HCT116 (cell line): ENCODE results near the gene GNPTG.

ENCODE experiments used
- EZH2 ChIP-seq: fragments of 200-600 bp; sonication (generic); IDR thresholded peaks from 2 replicates; pipeline ENCODE4 v1.6.1; 2017; ENCODE audit warnings: antibody characterized with exemption, mixed run types
- FOSL1 ChIP-seq: IDR thresholded peaks from 2 replicates; pipeline ENCODE4 v1.6.1; 2012; ENCODE audit warnings: low read depth
- POLR2A ChIP-seq: IDR thresholded peaks from 2 replicates; pipeline ENCODE4 v1.7.0; 2011; ENCODE audit warnings: borderline replicate concordance; ENCODE audit not compliant: insufficient read depth, insufficient read length; ENCODE audit errors: extremely low read depth
- POLR2AphosphoS5 ChIP-seq: IDR thresholded peaks from 2 replicates; pipeline ENCODE4 v1.6.1; 2011; ENCODE audit warnings: mild to moderate bottlenecking, low read depth, low read length, moderate library complexity
- REST ChIP-seq: IDR thresholded peaks from 2 replicates; pipeline ENCODE4 v1.6.1; 2012; ENCODE audit warnings: low read depth
- SP1 ChIP-seq: IDR thresholded peaks from 2 replicates; pipeline ENCODE4 v1.6.1; 2012; ENCODE audit warnings: low read depth
- TCF7L2 ChIP-seq: IDR thresholded peaks from 2 replicates; pipeline ENCODE4 v1.7.0; 2011; ENCODE audit warnings: borderline replicate concordance, inconsistent platforms; ENCODE audit not compliant: insufficient read depth, insufficient read length; ENCODE audit errors: extremely low read depth
- TF ChIP-seq, protein P1 (sequence below), 3 experiments: fragments of 200-600 bp in 1 of 3; sonication (generic) in 1 of 3; IDR thresholded peaks in 2 of 3; conservative IDR thresholded peaks in 1 of 3; 2 replicates each; pipeline ENCODE4 v1.5.1; 2012 to 2017; ENCODE audit warnings: low read depth in 2 of 3, low read length in 2 of 3, antibody characterized with exemption in 1 of 3, borderline replicate concordance in 1 of 3, control low read depth in 1 of 3, mild to moderate bottlenecking in 1 of 3, mixed read lengths in 1 of 3, mixed run types in 1 of 3, moderate library complexity in 1 of 3; ENCODE audit not compliant: insufficient read depth in 1 of 3
- TF ChIP-seq, protein P2 (sequence below): IDR thresholded peaks from 2 replicates; pipeline ENCODE4 v1.6.1; 2012

- no peak for TF ChIP-seq EZH2
- TF ChIP-seq, protein P1, sequence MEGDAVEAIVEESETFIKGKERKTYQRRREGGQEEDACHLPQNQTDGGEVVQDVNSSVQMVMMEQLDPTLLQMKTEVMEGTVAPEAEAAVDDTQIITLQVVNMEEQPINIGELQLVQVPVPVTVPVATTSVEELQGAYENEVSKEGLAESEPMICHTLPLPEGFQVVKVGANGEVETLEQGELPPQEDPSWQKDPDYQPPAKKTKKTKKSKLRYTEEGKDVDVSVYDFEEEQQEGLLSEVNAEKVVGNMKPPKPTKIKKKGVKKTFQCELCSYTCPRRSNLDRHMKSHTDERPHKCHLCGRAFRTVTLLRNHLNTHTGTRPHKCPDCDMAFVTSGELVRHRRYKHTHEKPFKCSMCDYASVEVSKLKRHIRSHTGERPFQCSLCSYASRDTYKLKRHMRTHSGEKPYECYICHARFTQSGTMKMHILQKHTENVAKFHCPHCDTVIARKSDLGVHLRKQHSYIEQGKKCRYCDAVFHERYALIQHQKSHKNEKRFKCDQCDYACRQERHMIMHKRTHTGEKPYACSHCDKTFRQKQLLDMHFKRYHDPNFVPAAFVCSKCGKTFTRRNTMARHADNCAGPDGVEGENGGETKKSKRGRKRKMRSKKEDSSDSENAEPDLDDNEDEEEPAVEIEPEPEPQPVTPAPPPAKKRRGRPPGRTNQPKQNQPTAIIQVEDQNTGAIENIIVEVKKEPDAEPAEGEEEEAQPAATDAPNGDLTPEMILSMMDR (IDR thresholded peaks at IDR 0.05 in 2 of 3, conservative IDR thresholded peaks at IDR 0.05 in 1 of 3; ENCODE audit: borderline replicate concordance in 1 of 3, insufficient read depth in 1 of 3, low read depth in 2 of 3, low read length in 2 of 3), result peak in 1 of 3 experiments; percentile 13; a peak in 1 of 6 replicates
- no peak for TF ChIP-seq TCF7L2
- TF ChIP-seq, protein P2, sequence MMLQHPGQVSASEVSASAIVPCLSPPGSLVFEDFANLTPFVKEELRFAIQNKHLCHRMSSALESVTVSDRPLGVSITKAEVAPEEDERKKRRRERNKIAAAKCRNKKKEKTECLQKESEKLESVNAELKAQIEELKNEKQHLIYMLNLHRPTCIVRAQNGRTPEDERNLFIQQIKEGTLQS, result no peak
- peak; percentile 32; the same call in 1 of the 2 replicates for TF ChIP-seq POLR2AphosphoS5
- TF ChIP-seq REST, result no peak
- TF ChIP-seq POLR2A, result no peak
- TF ChIP-seq FOSL1, result no peak
- TF ChIP-seq SP1, result peak; percentile 92
Measured at GRCh38 chr16:1342526-1343427, 9.0 kb upstream of the GNPTG start.
